ENCODE measurements around the gene HJV.
"Not testable (repeated sequence)": the region's sequence is repeated elsewhere in the genome, so short reads cannot be mapped to it uniquely, and the experiment has no call there.

The HJV gene, protein sequence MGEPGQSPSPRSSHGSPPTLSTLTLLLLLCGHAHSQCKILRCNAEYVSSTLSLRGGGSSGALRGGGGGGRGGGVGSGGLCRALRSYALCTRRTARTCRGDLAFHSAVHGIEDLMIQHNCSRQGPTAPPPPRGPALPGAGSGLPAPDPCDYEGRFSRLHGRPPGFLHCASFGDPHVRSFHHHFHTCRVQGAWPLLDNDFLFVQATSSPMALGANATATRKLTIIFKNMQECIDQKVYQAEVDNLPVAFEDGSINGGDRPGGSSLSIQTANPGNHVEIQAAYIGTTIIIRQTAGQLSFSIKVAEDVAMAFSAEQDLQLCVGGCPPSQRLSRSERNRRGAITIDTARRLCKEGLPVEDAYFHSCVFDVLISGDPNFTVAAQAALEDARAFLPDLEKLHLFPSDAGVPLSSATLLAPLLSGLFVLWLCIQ

DNA sequence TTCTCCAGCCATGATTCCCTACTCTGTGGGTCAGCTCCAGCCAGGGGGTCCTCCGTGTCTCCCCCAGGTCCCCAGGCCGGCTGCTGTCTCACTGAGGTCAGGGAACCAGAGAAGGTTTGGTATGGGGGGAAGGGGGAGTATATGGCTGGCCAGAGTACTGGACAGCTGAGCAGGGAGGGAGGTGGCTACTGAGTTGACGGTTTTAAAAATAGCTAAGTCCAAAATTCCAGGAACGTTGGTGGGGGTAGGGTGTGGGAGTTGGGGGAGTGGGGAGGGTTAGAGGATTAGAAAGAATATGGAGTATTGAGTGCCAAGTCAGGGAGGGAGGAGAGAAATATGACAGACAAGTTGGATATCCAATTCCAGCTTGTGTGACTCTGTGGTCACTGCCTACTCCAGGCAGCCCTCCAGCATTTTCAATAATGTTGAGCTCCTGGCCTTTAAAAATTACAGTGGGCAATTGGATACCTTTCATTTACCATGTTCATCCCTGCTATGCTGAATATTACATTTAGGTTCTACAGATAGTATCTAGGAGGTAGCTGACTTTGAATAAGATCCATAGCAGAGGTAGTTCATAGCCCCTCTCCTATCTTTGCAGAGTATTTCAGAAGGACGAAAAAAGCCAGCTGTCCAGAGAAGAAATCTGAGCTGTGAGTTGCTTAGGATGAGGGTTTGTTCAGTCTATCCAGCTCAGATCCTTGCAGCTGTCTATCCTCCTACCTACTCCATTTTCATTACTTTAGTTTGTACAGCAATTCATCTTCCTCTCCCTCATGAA, at the start of gene HJV:
Gene HJV, minus strand, starts transcription at position 114 of the 781 bp plus-strand sequence. CDS start 1,504 bp downstream, outside the sequence.
- DNase-seq, result no peak

DNA sequence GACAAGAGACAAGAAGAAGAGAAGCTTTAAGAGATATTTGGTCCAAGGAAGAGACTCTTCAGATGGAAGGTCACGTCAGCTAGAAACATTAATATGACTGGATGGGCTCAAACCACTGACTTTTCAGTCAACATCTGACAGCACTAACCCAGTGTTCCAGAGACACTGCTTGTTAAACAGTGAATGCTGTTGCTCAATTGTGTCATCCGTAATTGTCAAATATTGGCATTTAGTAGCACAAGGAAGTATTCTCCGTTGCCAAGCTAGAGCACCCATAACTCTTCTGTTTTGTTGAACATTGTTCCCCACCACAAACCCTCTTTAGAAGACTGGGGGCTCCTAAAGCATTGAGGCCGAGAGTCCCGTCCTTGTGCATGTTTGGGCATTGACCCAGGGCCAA, 37.6 kb upstream of the HJV start:
- DNase-seq, result not testable (repeated sequence)

DNA sequence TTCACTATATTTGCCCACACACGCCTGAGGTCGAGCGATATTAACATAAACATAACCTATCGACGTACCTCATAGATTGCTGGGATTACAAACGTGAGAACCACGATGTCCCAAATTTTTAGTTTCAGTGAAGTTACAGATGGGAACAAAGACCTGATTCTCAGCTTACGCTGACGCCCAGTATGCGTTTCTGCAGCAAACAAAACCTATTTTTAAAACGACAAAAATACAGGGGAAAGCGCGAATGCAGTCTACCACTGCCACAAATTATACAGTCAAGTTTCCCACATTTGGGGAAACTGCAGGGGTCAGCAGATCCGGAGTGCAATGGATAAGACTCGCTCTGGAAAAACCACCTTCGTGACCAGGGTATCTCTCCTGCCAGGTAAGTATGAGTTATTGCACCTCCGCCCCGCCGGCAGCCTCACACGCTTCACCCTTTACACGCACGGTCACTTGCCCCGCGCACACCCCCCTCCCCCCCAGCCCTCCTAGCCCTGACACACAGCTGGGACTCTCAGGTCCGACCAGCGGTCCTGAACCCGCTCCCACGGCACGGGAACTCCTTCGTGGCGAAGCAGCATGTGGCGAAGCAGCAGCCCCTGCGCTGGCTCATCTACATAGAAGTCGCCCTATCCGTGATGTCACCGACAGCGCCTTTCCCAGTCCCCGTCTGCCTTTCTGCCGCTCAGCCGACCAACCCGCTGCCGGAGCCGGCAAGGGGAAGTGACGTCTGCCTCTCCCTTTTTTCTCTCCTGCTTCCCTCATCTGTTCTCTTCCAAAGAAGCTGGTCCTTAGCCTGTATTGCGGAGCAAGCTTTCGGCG, 30.5 kb upstream of the HJV start:
- peak; percentile 98 for DNase-seq

DNA sequence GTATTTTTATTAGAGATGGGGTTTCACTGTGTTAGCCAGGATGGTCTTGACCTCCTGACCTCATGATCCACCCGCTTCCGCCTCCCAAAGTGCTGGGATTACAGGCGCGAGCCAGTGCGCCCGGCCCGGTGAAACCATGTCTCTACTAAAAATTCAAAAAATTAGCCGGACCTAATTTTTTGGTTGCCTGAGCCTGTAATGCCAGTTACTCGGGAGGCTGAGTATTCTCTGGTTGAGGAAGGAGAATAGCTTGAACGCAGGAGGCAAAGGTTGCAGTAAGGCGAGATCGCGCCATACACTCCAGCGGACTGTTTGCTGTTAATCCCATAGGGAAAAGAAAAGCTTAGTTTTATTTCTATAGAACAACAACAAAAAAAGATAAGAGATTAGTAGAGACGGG, 29.9 kb upstream of the HJV start:
- no peak for DNase-seq

DNA sequence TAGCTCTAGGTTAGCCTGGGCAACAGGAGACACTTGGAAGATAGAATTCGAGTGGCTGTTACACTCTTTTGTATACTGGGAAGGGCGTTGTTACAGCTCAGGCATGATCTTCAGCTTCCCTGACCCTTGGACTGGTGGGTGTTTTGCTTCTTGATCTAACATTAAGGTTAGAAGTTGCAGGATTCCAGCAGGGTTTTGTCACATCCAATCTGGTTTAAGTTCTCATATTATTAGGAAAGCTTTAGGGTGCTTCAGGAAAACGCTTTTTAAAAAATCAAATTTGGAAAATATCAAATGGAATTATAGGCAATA, 29.1 kb upstream of the HJV start:
- DNase-seq, result not testable (repeated sequence)

DNA sequence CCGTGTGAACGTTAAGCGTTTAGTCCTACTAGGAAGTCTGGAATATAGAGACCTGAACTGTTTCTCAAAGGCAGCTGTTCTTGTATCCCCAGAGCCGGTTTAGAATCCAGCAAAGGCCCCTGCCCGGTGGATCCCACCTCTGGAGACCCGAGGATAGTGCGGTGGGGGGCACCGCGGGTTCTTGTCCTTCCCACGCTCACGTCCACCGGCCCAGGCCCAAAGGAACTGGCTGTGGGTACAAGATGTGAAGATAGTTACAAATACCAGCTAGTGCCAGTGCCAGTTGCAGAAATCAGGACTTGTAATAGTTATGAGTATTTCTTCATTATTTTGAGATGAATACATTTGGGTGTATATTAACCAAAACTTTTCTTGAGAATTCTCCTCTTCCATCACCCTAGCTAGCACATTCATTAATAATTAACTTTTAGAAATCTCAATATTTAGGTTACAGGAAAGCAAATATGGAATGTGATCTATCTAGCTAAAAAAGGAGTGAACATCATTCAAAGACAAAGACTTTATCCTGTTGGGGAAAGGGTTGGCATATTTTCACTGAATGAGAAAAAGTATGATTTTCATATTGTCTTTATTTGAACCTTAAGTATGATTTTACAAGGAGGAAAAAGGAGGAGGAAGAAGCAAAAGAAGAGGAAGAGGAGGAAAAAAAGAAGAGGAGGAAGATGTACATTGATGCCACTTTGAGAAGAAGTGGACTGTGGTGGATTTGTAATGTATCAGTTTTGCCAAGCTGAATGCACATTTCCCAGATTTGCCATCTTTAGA, 28.5 kb upstream of the HJV start:
- DNase-seq, result not testable (repeated sequence)

DNA sequence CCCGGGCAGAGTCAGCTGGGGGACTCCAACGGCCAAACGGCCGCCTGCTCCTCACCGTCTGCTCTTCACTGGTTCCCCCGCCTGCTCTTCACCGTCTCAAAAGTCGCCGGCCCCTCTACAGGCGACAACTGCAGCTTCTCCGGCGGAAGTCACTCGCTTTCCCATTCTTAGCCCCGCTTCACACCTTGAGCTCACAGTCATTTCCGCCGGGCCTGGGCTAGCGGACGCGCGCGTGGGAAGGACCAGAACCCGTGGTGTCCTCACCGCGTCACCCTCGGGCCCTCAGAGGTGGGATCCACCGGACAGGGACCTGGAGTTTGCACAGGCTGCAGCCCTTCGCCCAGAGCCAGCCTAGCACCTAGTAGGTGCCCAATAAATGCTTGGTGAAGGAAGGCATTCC, 27.9 kb upstream of the HJV start:
- no peak for DNase-seq

DNA sequence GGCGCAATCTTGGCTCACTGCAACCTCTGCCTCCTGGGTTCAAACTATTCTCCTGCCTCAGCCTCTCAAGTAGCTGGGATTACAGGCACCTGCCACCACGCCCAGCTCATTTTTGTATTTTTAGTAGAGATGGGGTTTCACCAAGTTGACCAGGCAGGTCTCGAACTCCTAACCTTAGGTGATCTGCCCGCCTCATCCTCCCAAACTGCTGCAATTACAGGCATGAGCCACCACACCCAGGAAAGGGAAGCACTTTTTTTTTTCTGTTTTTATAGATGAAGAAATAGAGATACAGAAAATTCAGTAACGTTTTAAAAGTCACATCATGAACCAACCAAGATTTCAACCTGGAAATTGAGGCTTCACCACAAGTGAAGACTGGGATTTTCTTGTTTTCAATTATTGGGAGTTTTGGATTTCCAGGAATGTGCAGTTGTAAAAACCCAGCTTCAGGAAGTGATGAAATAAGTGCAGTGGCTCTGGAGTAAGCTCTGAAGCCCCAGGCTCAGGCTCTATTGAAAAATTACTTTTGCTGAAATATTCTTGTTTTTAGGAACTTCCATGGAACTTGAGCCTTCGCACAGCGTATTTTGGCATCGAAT, 27.1 kb upstream of the HJV start:
- not testable (repeated sequence) for DNase-seq

DNA sequence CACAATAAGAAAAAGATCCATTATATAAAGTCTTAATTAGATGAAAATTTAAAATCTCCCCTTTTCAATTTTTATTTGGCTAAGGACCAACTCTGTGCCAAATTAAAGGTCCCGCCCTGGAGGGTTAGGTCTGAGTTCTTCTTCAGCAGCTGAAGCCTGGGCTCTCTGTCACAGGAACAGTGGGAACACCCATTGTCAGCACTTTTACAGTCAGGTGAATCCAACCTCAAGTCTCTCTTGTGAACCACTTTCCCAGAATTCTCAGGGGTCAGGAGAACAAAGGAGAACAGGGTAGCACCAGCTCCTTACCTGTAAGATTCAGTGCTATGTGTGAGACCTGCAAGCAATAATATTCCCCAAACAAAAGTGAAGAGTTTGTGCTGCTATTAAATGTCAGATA, 25.1 kb upstream of the HJV start:
- no peak for DNase-seq

DNA sequence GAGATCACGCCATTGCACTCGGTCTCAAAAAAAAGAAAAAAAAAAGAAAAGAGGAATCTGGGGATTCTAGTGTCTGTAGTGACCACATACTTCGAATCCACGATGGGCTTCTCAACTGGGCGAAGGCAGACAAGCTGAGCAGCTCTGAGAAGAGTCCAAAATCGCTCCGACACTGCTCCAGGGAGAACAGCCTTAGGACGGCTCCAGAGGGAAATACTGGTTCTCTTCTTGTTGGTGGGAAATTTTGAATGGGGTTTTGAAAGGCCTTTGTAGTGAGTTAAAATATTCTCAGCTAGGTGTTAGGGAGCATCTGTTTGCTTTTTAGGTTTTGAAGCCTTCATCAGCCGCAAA, 18.3 kb upstream of the HJV start:
- no peak for DNase-seq

DNA sequence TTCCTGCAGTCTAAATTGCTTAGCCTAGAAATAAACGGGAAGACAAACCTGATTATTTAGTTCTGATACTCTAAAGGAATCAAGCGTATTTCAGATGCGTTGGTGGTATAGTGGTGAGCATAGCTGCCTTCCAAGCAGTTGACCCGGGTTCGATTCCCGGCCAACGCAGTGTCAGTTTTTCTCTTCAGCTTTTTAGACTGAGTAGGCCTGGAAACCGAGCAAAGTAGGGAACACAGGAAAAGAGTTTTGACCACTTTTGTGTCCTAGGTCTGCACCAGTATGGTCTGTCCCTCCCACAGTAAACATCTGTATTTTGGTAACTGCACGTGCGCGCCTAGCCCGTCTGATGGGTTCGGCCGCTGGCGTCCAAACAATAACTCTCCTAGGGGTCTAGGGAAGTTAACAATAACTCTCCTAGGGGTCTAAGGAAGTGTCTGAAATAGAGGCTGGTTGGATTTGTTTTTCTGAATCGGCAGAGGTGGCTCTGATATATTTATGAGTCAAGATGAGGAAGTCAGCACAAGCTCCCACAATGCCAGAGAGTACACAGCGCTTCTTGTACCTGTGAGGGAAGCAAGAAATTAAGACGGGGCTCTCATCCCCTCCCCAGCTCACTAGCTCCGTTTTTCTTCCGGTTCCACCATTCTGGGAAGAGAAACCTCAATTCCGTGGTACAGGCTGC, 15.6 kb upstream of the HJV start:
- DNase-seq, result peak; percentile 85

DNA sequence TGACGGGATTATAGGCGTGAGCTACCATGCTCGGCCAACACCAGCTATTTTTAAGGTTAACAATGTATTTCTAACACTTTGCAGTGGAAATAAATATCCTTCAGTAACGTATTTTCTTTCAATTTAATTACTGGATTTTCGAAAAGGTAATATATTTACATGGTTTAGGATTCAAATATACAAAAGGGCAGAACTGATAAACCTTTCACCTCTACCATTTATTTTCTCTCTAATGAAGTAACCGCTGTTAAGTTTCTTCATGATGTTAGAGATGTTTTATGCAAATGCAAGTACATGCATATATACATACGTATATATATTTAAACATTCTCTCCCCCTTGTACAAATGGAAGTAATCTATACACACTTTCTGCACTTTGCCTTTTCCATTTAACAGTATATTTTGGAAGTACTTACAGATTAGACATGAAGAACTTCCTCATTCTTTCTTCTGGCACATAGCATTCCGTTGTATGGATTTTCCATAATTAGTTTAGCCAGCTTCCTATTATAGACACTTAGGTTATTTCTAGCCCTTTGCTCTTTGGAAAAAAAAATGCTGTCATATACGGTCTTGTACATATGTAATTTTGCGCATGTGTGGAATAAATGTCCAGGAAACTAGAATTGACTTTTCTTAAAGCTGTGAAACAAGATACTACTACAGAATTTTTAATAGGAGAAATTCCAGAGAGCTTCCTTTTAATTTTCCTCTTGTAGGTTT, 14.9 kb upstream of the HJV start:
- peak; percentile 62 for DNase-seq

DNA sequence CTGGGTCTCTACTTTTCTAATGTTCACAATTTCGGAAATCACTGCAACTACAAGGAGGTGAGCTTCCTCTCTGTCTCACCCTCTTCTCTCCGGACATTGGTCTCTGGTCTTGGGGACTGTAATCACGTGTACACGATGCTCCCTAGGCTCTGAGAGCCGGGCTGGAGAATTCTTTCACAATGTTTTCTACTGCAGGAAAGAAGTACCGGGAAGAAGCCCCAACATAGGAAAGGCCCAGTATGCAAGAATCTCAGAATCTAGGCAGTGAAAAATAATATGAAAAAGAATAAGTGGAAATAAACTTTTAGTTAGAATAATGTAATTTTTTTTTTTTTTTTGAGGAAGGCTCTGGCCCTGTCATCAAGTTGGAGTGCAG, 13.5 kb upstream of the HJV start:
- DNase-seq, result peak; percentile 41

DNA sequence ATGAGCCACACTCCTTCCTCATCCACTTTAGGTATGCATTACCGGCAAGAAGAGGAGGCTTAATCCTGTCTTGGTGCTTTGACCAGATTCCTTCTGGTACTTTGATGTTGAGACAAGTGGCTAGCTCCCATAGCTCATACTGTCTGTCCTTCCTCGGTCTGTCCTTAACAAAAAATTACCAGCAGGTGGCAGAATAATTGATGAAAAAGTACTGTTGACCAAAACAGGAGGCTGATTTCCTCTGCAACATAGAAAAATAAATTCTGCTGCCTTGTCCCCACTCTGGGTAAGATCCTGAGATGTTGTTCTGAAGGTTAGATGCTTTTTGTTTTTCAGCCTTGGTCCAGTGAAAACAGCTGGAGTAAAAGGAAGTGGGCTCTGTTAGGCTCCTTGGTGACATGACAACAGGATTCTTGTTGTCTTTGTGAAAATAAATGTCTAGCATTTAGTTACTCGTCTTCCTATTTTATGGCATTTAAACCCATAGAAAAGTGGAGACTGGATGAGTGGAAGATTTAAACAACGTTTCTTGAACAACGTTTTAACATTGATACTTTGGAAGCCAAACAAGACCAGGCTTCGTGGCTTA, 11.2 kb upstream of the HJV start:
- peak; percentile 16 for DNase-seq

DNA sequence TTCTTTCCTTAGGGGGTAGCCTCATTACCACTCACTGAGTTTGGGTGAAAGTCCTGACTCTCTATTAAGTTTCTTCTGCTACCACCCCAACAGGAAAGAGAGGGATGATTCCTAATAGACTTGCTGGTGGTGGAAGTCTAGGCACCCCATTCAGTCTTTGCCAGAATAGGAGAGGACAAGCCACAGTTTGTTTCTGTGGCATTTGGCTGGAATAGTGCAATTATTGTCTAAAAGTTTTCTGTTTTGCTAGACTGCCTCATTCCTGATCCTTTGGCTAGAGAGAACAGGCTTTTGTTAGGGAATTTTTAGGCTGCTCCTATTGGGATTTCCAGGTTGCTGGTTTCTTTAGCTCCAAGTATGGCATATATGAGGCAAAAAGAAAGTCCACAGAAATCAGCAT, 9.9 kb upstream of the HJV start:
- no peak for DNase-seq

DNA sequence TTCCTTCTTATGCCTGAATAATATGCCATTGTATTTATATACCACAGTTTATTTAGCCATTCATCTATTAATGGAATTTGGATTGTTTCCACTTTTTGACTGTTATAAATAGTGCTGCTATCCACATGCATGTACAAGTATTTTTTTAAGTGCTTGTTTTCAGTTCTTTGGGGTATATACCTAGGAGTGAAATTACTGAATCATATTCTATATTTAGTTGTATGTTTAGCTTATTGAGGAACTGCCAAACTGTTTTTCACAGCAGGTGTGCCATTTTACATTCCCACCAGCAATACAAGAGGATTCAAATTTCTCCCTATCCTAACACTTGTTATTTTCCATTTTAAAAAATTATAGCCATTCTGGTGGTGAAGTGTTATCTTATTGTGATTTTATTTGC, 7.6 kb upstream of the HJV start:
- no peak for DNase-seq

DNA sequence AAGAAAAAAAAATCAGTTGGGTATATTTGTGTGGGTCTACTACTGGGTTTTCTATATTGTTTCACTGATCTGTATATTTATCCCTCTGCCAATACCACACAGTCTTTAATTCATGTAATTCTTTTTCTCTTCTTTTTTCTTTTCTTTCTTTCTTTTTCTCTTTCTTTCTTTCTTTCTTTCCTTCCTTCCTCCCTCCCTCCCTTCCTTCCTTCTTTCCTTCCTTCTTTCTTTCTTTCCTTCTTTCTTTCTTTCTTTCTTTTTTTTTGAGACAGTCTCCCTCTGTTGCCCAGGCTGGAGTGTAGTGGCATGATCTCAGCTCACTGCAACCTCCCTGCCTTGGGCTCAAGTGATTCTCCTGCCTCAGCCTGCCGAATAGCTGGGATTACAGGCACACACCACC, 5.1 kb upstream of the HJV start:
- not testable (repeated sequence) for DNase-seq

DNA sequence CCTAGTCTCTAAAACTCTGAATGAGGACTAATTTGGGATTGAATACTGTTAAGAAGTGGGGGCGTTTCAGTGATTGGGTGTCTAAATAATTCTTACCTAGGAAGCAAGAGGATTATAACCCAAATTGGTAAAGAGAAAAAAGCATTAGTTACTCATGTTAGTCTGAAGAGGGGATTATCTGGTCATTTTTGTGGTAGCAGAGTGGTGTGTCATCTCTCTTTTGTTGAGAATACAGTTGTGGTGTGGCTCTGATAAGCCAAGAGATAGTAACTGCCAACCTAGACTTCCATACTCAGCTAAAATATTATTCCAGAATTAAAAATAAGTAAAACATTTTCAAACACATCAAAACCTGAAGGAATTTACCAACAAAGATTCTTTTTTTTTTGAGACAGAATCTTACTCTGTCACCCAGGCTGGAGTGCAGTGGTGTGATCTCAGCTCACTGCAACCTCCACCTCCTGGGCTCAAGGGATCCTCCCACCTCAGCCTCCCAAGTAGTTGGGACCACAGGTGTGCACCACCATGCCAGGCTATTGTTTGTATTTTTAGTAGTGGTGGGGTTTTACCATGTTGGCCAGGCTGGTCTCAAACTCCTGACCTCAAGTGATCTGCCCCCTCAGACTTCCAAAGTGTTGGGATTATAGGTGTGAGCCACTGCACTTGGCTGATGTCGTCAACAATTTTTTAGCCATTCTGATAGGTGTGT, 4.4 kb upstream of the HJV start:
- not testable (repeated sequence) for DNase-seq

DNA sequence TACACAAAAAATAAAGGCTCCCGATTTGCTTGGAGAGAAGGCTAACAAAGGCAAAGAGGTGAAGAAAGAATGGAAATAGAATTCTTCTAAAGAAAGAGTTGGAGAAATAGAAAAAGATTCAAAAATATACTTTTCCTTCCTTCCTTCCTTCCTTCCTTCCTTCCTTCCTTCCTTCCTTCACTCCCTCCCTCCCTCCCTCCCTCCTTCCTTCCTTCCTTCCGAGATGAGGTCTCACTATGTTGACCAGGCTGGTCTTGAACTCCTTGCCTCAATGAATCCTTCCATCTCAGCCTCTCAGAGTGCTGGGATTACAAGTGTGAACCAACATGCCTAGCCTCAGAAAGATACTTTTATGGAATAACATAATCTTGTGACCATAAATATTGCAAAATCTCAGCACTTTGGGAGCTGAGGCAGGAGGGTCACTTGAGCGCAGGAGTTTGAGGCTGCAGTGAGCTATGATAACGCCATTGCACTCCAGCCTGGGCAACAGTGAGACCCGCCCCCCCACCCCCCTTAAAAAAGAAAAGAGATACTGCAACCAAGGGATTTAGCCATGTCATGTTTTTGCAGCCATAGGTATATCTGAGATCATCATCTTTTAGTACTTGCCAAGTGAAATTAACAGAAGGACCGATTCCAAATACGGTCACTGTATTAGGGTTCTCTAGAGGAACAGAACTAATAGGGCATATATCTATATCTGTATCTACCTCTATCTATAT, 1.0 kb upstream of the HJV start:
- no peak for DNase-seq

All from NCI-H446 treated with DMSO at 0.1 percent for 48 hours (cell line).